ENCODE data around the gene RPS25.
A peak's percentile ranks its signal among the peaks of the same experiment; 100 is the strongest.
"Not testable (repeated sequence)": the region's sequence is repeated elsewhere in the genome, so short reads cannot be mapped to it uniquely, and the experiment has no call there.

RPS25 gene

GRCh38 chr11:119016216-119017009 is 1.7 kb downstream of the RPS25 start:
- DNase-seq (ENCODE audit: low read depth in 3 of 3), result no peak

- DNase-seq (ENCODE audit: low read depth in 3 of 3), result no peak
These were observed 3.0 kb downstream of the RPS25 start for GRCh38 chr11:119015054-119015611.

- no peak for DNase-seq (ENCODE audit: low read depth in 3 of 3)
These were observed 3.8 kb downstream of the RPS25 start for GRCh38 chr11:119014209-119014924.

GRCh38 chr11:119012629-119013170 is 5.4 kb downstream of the RPS25 start:
- DNase-seq (ENCODE audit: low read depth in 3 of 3), result no peak

- DNase-seq (ENCODE audit: low read depth in 3 of 3), result no peak
These were observed 6.6 kb downstream of the RPS25 start for GRCh38 chr11:119011476-119012053.

GRCh38 chr11:119006656-119007055 is 11.5 kb downstream of the RPS25 start:
- no peak for DNase-seq (ENCODE audit: low read depth in 3 of 3)

GRCh38 chr11:119000906-119001305 is 17.2 kb downstream of the RPS25 start:
- no peak for DNase-seq (ENCODE audit: low read depth in 3 of 3)

GRCh38 chr11:118998822-118999221 is 19.3 kb downstream of the RPS25 start:
- DNase-seq (ENCODE audit: low read depth in 3 of 3), result no peak

- DNase-seq (ENCODE audit: low read depth in 3 of 3), result no peak
These were observed 19.8 kb downstream of the RPS25 start for GRCh38 chr11:118998388-118998717.

GRCh38 chr11:118997627-118998387 is 20.3 kb downstream of the RPS25 start, which contains the start of gene CENATAC:
CENATAC (plus strand) TSS chr11:118998138; CDS start chr11:118998198, 60 bp downstream.
- peak; percentile 90 to 95 (median 92) for DNase-seq (ENCODE audit: low read depth in 3 of 3)

GRCh38 chr11:118996926-118997626 is 21.1 kb downstream of the RPS25 start:
- DNase-seq (ENCODE audit: low read depth in 3 of 3), result peak in 1 of 3 donors; percentile 37

- DNase-seq (ENCODE audit: low read depth in 3 of 3), result not testable (repeated sequence)
These were observed 26.6 kb downstream of the RPS25 start for GRCh38 chr11:118991486-118992038.

- DNase-seq (ENCODE audit: low read depth in 3 of 3), result no peak
These were observed 29.9 kb downstream of the RPS25 start for GRCh38 chr11:118988280-118988679.

GRCh38 chr11:118984825-118985224 is 33.3 kb downstream of the RPS25 start:
- DNase-seq (ENCODE audit: low read depth in 3 of 3), result no peak

- DNase-seq (ENCODE audit: low read depth in 3 of 3), result not testable (repeated sequence)
These were observed 33.8 kb downstream of the RPS25 start for GRCh38 chr11:118984337-118984736.

GRCh38 chr11:118980191-118980881 is 37.8 kb downstream of the RPS25 start:
- DNase-seq (ENCODE audit: low read depth in 3 of 3), result no peak

- DNase-seq (ENCODE audit: low read depth in 3 of 3), result no peak
These were observed 38.7 kb downstream of the RPS25 start for GRCh38 chr11:118979434-118979833.

- DNase-seq (ENCODE audit: low read depth in 3 of 3), result no peak
These were observed 42.1 kb downstream of the RPS25 start for GRCh38 chr11:118975771-118976709.

- DNase-seq (ENCODE audit: low read depth in 3 of 3), result no peak
These were observed 44.2 kb downstream of the RPS25 start for GRCh38 chr11:118973985-118974384.
